Bronchial epithelial cell (primary cell): Measurements from ENCODE around the gene SPHK1. TPM values are rescaled to one million over a fixed set of nuclear protein-coding genes. Genes with fewer than 3 reads are reported as not detected.

ENCODE experiments used
- DNase-seq: peaks from one replicate; pipeline ENCODE4 v3.0.0-alpha.2; 2010; ENCODE audit warnings: low read depth
- FAIRE-seq: peaks from 2 replicates; lab custom pipeline; 2011; peaks lifted over from hg19 to GRCh38; lab: Jason Lieb, UNC
- H3K27me3 ChIP-seq: 2 replicates; pipeline ENCODE4 v1.5.1; 2011; ENCODE audit warnings: low read length; ENCODE audit not compliant: control insufficient read depth, insufficient read depth
- H3K36me3 ChIP-seq: 2 replicates; pipeline ENCODE4 v1.5.1; 2011; ENCODE audit warnings: low read length; ENCODE audit not compliant: control insufficient read depth, insufficient read depth
- H3K4me3 ChIP-seq: 2 replicates; pipeline ENCODE4 v1.5.1; 2011; ENCODE audit warnings: mild to moderate bottlenecking, low read depth, low read length, control low read depth
- total RNA-seq: library from RNA; depleted of rRNA; stranded (reverse); fragments of >200 nt; gene quantifications from 2 replicates; pipeline ENCODE4 v1.2.1, GENCODE V29; 2014
- TF ChIP-seq, protein P1 (sequence below): IDR thresholded peaks from 2 replicates; pipeline ENCODE4 v1.5.1; 2011; ENCODE audit warnings: mild to moderate bottlenecking, moderate library complexity, low read length, control low read depth, inconsistent platforms; ENCODE audit not compliant: insufficient read depth, severe bottlenecking

The SPHK1 gene
- total RNA-seq, 1 donor from 2014 or later, result 76.1 TPM

DNA sequence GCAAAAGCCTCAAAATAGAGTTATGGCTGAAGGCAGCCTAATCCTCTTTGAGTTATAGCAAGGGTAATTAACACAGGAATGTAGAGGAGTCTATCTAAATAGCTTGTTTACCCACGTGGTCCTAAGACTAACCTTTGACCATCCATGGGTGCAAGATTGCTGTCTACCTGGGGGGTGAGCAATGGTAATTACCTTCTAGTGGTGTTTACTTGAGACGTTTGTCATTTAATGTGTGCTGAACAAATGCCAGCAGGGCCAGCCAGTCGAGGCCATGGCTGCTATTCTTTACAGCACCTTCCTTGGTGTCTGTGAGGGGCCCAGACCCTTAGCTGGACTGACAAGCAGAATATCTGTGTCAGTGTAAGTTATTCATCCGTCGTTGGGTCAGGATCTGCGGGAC is 16.8 kb upstream of the SPHK1 start:
- no peaks in the 10 kb centered on the region for H3K27me3 ChIP-seq
- no peak for FAIRE-seq
- no peak for DNase-seq
- TF ChIP-seq, protein P1, sequence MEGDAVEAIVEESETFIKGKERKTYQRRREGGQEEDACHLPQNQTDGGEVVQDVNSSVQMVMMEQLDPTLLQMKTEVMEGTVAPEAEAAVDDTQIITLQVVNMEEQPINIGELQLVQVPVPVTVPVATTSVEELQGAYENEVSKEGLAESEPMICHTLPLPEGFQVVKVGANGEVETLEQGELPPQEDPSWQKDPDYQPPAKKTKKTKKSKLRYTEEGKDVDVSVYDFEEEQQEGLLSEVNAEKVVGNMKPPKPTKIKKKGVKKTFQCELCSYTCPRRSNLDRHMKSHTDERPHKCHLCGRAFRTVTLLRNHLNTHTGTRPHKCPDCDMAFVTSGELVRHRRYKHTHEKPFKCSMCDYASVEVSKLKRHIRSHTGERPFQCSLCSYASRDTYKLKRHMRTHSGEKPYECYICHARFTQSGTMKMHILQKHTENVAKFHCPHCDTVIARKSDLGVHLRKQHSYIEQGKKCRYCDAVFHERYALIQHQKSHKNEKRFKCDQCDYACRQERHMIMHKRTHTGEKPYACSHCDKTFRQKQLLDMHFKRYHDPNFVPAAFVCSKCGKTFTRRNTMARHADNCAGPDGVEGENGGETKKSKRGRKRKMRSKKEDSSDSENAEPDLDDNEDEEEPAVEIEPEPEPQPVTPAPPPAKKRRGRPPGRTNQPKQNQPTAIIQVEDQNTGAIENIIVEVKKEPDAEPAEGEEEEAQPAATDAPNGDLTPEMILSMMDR, result no peak
- no peak overlapping the region for H3K4me3 ChIP-seq
- no peaks in the 10 kb centered on the region for H3K36me3 ChIP-seq

DNA sequence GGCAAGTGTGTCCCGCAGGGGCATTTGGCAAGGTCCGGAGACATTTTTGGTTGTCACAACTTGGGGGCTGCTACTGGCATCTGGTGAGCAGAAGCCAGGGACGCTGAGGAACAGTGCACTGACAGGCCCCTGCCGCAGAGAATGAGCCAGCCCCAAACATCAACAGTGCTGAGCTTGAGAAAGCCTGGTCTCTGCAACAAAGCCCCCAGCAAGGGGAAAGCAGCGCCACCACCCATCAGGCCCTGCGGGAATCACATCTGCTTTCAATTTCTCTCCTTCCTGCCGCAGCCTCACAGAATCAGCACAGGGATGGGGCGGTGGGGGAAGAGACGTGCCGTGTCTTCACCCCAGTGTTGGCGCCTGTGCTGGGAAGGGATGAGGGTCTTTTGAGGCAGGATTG is 15.9 kb upstream of the SPHK1 start:
- H3K36me3 ChIP-seq, result no peaks in the 10 kb centered on the region
- FAIRE-seq (no peak), DNase-seq (no peak)
- H3K4me3 ChIP-seq, result no peak overlapping the region
- no peaks in the 10 kb centered on the region for H3K27me3 ChIP-seq
- TF ChIP-seq, protein P1, result no peak

DNA sequence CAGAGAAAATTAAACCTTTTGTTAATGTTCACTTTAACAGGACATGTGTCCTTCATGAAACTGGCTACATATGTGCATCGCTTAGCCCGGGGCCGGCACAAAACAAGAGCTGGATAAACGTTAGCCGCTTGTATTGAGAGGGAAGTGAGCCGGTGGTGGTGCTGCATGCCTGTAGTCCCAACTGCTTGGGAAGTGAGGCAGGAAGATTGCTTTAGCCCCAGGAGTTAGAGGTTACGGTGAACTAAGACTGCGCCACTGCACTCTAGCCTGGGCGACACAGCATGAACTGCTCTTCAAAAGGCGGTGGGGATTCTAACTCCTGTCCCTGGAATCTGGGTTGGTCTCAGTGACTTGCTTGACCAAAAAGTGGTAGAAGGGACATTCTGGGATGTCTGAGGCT is 15.0 kb upstream of the SPHK1 start:
- TF ChIP-seq, protein P1, result no peak
- Histone ChIP-seq H3K36me3 (no peaks in the 10 kb centered on the region), H3K4me3 (no peak overlapping the region), H3K27me3 (no peaks in the 10 kb centered on the region)
- FAIRE-seq, result no peak
- no peak for DNase-seq

DNA sequence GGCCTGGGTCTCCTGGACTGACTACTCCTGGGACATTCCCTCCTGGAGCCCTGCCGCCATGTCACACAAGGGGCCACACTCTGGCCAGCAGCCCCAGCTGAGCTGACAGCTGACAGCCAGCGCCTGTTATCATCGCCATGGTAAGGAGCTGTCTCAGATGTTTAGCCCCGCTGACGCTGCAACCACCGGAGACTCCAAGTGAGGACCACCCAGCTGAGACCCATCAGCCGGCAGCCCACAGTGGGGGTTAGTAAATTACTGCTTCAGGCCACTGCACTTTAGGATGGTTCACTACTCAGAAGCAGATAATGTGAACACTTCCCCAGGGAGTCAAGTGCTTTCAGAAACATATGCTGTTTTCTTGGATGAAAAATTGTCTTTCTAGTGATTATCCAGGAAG is 14.6 kb upstream of the SPHK1 start:
- FAIRE-seq (no peak), DNase-seq (no peak)
- H3K36me3 ChIP-seq, result no peaks in the 10 kb centered on the region
- no peak overlapping the region for H3K4me3 ChIP-seq
- H3K27me3 ChIP-seq, result no peaks in the 10 kb centered on the region
- TF ChIP-seq, protein P1, result no peak

DNA sequence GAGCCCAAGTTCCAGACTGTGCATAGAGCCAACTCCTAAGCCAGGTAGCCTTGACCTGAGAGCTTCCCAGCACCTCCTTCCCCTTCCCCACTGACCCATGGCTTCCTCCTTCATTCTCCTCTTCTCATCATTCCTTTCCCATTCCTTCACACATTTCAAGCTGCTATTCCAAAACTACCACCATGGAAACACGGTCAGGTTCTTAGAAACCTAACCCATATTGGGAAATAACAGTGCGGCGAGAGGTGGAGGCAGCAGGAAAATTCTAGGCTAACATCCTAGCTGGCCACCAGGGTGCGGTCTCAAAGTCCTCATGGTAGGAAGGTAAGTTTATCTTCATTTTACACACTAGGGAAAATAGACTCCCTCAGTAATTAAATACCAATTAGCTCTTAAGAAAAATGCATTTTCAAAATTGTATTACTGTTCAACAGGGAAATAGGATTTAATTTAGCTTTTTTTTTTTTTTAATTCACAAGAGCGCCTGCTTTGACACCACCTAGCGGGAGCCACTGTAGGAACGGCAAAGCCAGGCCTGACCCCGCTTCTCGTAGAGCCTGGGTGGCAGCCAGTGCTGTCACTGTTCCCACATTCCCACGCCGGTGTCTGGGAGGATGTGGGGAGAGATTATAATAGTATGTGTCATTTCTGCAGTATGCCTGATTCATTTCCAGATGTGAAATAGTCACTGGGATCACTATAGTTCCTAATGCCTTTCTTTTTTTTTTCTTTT is 14.0 kb upstream of the SPHK1 start:
- no peaks in the 10 kb centered on the region for H3K36me3 ChIP-seq
- DNase-seq, result peak; percentile 93
- TF ChIP-seq, protein P1, result peak; percentile 42
- H3K4me3 ChIP-seq, result no peak overlapping the region
- FAIRE-seq, result no peak
- H3K27me3 ChIP-seq, result no peaks in the 10 kb centered on the region
